Measurements from ENCODE around the gene SCAF11. TPM values are rescaled to one million over a fixed set of nuclear protein-coding genes. Genes with fewer than 3 reads are reported as not detected.

Gene SCAF11
- total RNA-seq, 1 donor from 2014 or later = 129 TPM

DNA sequence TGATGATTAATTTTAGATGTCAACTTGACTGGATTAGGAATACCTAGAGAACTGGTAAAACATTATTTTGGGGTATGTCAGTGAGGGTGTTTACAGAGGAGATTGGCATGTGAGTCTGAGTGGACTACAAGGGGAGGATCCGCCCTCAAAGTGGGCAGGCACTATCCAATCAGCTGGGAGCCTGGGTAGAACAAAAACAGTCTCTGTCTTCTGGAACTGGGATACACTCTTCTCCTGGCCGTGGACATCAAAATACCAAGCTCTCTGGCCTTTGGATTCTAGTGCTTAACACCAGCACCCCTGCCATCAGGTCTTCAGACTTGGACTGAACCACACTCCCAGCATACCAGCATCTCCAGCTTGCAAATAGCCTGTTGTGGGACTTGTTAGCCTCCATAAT lies 4.4 kb upstream of the SCAF11 start:
- no peak for DNase-seq (ENCODE audit: extremely low spot score, unreplicated experiment)
- Mint-ChIP-seq H3K36me3 (ENCODE audit: unreplicated experiment) (no peaks in the 10 kb centered on the region), H3K4me1 (ENCODE audit: unreplicated experiment) (peaks cover 17% of the 10 kb centered on the region), H3K27me3 (ENCODE audit: unreplicated experiment) (peaks cover 8% of the 10 kb centered on the region), H3K4me3 (ENCODE audit: unreplicated experiment) (no peak overlapping the region), H3K9me3 (ENCODE audit: unreplicated experiment) (no peaks in the 10 kb centered on the region), H3K27ac (ENCODE audit: unreplicated experiment) (no peak overlapping the region)
- TF ChIP-seq, protein P1, sequence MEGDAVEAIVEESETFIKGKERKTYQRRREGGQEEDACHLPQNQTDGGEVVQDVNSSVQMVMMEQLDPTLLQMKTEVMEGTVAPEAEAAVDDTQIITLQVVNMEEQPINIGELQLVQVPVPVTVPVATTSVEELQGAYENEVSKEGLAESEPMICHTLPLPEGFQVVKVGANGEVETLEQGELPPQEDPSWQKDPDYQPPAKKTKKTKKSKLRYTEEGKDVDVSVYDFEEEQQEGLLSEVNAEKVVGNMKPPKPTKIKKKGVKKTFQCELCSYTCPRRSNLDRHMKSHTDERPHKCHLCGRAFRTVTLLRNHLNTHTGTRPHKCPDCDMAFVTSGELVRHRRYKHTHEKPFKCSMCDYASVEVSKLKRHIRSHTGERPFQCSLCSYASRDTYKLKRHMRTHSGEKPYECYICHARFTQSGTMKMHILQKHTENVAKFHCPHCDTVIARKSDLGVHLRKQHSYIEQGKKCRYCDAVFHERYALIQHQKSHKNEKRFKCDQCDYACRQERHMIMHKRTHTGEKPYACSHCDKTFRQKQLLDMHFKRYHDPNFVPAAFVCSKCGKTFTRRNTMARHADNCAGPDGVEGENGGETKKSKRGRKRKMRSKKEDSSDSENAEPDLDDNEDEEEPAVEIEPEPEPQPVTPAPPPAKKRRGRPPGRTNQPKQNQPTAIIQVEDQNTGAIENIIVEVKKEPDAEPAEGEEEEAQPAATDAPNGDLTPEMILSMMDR (IDR thresholded peaks at IDR 0.05) = no peak

GRCh38 chr12:45991284-45992249 lies 1.2 kb upstream of the SCAF11 start:
- no peaks in the 10 kb centered on the region for H3K27me3 Mint-ChIP-seq (ENCODE audit: unreplicated experiment)
- DNase-seq (ENCODE audit: extremely low spot score, unreplicated experiment) = peak; percentile 87
- peaks cover 41% of the 10 kb centered on the region for H3K4me1 Mint-ChIP-seq (ENCODE audit: unreplicated experiment)
- H3K27ac Mint-ChIP-seq (ENCODE audit: unreplicated experiment) = peak overlapping the region; percentile 98
- H3K9me3 Mint-ChIP-seq (ENCODE audit: unreplicated experiment) = no peaks in the 10 kb centered on the region
- H3K36me3 Mint-ChIP-seq (ENCODE audit: unreplicated experiment) = peaks cover 5% of the 10 kb centered on the region
- TF ChIP-seq, protein P1 (IDR thresholded peaks at IDR 0.05) = no peak
- H3K4me3 Mint-ChIP-seq (ENCODE audit: unreplicated experiment) = peak overlapping the region; percentile 90

GRCh38 chr12:45989721-45990467 lies 480 bp downstream of the SCAF11 start:
- DNase-seq (ENCODE audit: extremely low spot score, unreplicated experiment) = no peak
- H3K36me3 Mint-ChIP-seq (ENCODE audit: unreplicated experiment) = peaks cover 18% of the 10 kb centered on the region
- TF ChIP-seq, protein P1 (IDR thresholded peaks at IDR 0.05) = no peak
- H3K4me3 Mint-ChIP-seq (ENCODE audit: unreplicated experiment) = peak overlapping the region; percentile 90
- H3K4me1 Mint-ChIP-seq (ENCODE audit: unreplicated experiment) = peaks cover 56% of the 10 kb centered on the region
- H3K27ac Mint-ChIP-seq (ENCODE audit: unreplicated experiment) = peak overlapping the region; percentile 98
- no peaks in the 10 kb centered on the region for H3K27me3 Mint-ChIP-seq (ENCODE audit: unreplicated experiment)
- H3K9me3 Mint-ChIP-seq (ENCODE audit: unreplicated experiment) = peaks cover 4% of the 10 kb centered on the region

GRCh38 chr12:45989287-45989686 lies 1.1 kb downstream of the SCAF11 start:
- Mint-ChIP-seq H3K27me3 (ENCODE audit: unreplicated experiment) (no peaks in the 10 kb centered on the region), H3K27ac (ENCODE audit: unreplicated experiment) (peak overlapping the region; percentile 98), H3K4me1 (ENCODE audit: unreplicated experiment) (peaks cover 58% of the 10 kb centered on the region), H3K9me3 (ENCODE audit: unreplicated experiment) (peaks cover 4% of the 10 kb centered on the region), H3K4me3 (ENCODE audit: unreplicated experiment) (peak overlapping the region; percentile 90), H3K36me3 (ENCODE audit: unreplicated experiment) (peaks cover 19% of the 10 kb centered on the region)
- TF ChIP-seq, protein P1 (IDR thresholded peaks at IDR 0.05) = no peak
- no peak for DNase-seq (ENCODE audit: extremely low spot score, unreplicated experiment)

GRCh38 chr12:45988264-45988663 lies 2.1 kb downstream of the SCAF11 start:
- no peak for DNase-seq (ENCODE audit: extremely low spot score, unreplicated experiment)
- Mint-ChIP-seq H3K36me3 (ENCODE audit: unreplicated experiment) (peaks cover 19% of the 10 kb centered on the region), H3K4me1 (ENCODE audit: unreplicated experiment) (peaks cover 61% of the 10 kb centered on the region), H3K27me3 (ENCODE audit: unreplicated experiment) (no peaks in the 10 kb centered on the region), H3K9me3 (ENCODE audit: unreplicated experiment) (peaks cover 4% of the 10 kb centered on the region), H3K27ac (ENCODE audit: unreplicated experiment) (peak overlapping the region; percentile 98), H3K4me3 (ENCODE audit: unreplicated experiment) (peak overlapping the region; percentile 90)
- TF ChIP-seq, protein P1 (IDR thresholded peaks at IDR 0.05) = no peak
